Hematopoietic multipotent progenitor cell (in vitro differentiated cells): ENCODE data around the gene PSMD11. TPM values are rescaled to one million over a fixed set of nuclear protein-coding genes. Genes with fewer than 3 reads are reported as not detected.
A peak's percentile ranks its signal among the peaks of the same experiment; 100 is the strongest.

Experiments used
- DNase-seq, 3 donors: peaks; one replicate each; pipeline ENCODE4 v3.0.0-alpha.2; 2011 to 2015; ENCODE audit warnings: low read depth in 2 of 3, low spot score in 2 of 3
- total RNA-seq: library from RNA; depleted of rRNA; stranded (reverse); fragments of >200 nt; gene quantifications from one replicate; pipeline ENCODE4 v1.2.3, GENCODE V29; 2012

Gene PSMD11
- total RNA-seq, 1 donor: 34.5 TPM

- no peak for DNase-seq
Observed at GRCh38 chr17:32488604-32489180, 44.4 kb downstream of the PSMD11 start.

- no peak for DNase-seq
Observed at GRCh38 chr17:32489320-32490100, 45.2 kb downstream of the PSMD11 start.

- no peak for DNase-seq
Observed at GRCh38 chr17:32490101-32490482, 45.8 kb downstream of the PSMD11 start.

GRCh38 chr17:32491371-32492263 is 47.3 kb downstream of the PSMD11 start:
- DNase-seq: no peak

- DNase-seq: no peak
Observed at GRCh38 chr17:32492264-32492589, 47.9 kb downstream of the PSMD11 start.

- no peak for DNase-seq
Observed at GRCh38 chr17:32492648-32493289, 48.5 kb downstream of the PSMD11 start.

GRCh38 chr17:32493571-32493970 is 49.3 kb downstream of the PSMD11 start:
- no peak for DNase-seq

- DNase-seq: no peak
Observed at GRCh38 chr17:32493976-32494513, 49.7 kb downstream of the PSMD11 start.

GRCh38 chr17:32494621-32495358 is 50.5 kb downstream of the PSMD11 start:
- DNase-seq: no peak

GRCh38 chr17:32495359-32496231 is 51.3 kb downstream of the PSMD11 start:
- peak in 1 of 3 donors; percentile 51 for DNase-seq

GRCh38 chr17:32496395-32497073 is 52.2 kb downstream of the PSMD11 start:
- DNase-seq: no peak

GRCh38 chr17:32497431-32498205 is 53.3 kb downstream of the PSMD11 start:
- no peak for DNase-seq

GRCh38 chr17:32498391-32498790 is 54.1 kb downstream of the PSMD11 start:
- no peak for DNase-seq

- DNase-seq: no peak
Observed at GRCh38 chr17:32502013-32502412, 57.7 kb downstream of the PSMD11 start.

- no peak for DNase-seq
Observed at GRCh38 chr17:32502710-32503109, 58.4 kb downstream of the PSMD11 start.

GRCh38 chr17:32503251-32504165 is 59.2 kb downstream of the PSMD11 start:
- no peak for DNase-seq
